GM21619 (cell line): ENCODE results near the gene PAX7.

Experiments used
- ATAC-seq: cut with Tn5 transposase; IDR thresholded peaks from one replicate; pipeline ENCODE4 v1.9.1; 2021; ENCODE audit not compliant: unreplicated experiment

Gene PAX7

GRCh38 chr1:18640228-18641004 is 9.8 kb downstream of the PAX7 start:
- ATAC-seq: no peak

- ATAC-seq: no peak
Measured at GRCh38 chr1:18641005-18641941, 10.6 kb downstream of the PAX7 start.

GRCh38 chr1:18642278-18643095 is 11.8 kb downstream of the PAX7 start:
- ATAC-seq: no peak

- no peak for ATAC-seq
Measured at GRCh38 chr1:18643154-18644012, 12.7 kb downstream of the PAX7 start.

GRCh38 chr1:18644013-18644399 is 13.4 kb downstream of the PAX7 start:
- no peak for ATAC-seq

GRCh38 chr1:18644446-18644845 is 13.8 kb downstream of the PAX7 start:
- no peak for ATAC-seq

- ATAC-seq: no peak
Measured at GRCh38 chr1:18644973-18645746, 14.5 kb downstream of the PAX7 start.

GRCh38 chr1:18645747-18646090 is 15.1 kb downstream of the PAX7 start:
- no peak for ATAC-seq

- ATAC-seq: no peak
Measured at GRCh38 chr1:18646091-18646785, 15.6 kb downstream of the PAX7 start.

GRCh38 chr1:18646786-18647410 is 16.3 kb downstream of the PAX7 start:
- ATAC-seq: no peak

GRCh38 chr1:18647681-18648214 is 17.1 kb downstream of the PAX7 start:
- ATAC-seq: no peak

- ATAC-seq: no peak
Measured at GRCh38 chr1:18649693-18650370, 19.2 kb downstream of the PAX7 start.

- no peak for ATAC-seq
Measured at GRCh38 chr1:18651713-18652112, 21.1 kb downstream of the PAX7 start.

- ATAC-seq: no peak
Measured at GRCh38 chr1:18652791-18653190, 22.1 kb downstream of the PAX7 start.

- ATAC-seq: no peak
Measured at GRCh38 chr1:18653367-18653766, 22.7 kb downstream of the PAX7 start.

GRCh38 chr1:18653916-18654315 is 23.3 kb downstream of the PAX7 start:
- no peak for ATAC-seq

- ATAC-seq: no peak
Measured at GRCh38 chr1:18654599-18654998, 24.0 kb downstream of the PAX7 start.
